ENCODE data around the gene ARMC3.

The ARMC3 gene

GRCh38 chr10:22993314-22993713, 65.5 kb downstream of the ARMC3 start:
- no peak for DNase-seq

DNA sequence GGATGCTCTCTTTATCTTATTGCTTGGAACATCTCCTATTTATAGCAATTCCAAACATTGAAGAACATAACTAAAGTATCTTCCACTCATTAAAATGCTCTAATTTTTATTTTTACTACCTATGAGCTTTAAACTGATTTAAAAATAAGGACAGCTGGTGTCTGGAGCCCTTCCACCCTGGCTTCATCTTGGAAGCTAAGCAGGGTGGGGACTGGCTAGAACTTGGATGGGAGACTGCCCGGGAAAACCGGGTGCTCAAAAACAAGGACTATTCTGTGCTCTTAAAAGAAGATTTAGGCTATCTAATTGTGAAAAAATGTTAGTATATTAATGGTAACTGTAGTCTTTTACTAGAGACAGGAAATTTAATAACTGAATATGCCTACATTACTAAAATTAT, 69.2 kb downstream of the ARMC3 start:
- no peak for DNase-seq

DNA sequence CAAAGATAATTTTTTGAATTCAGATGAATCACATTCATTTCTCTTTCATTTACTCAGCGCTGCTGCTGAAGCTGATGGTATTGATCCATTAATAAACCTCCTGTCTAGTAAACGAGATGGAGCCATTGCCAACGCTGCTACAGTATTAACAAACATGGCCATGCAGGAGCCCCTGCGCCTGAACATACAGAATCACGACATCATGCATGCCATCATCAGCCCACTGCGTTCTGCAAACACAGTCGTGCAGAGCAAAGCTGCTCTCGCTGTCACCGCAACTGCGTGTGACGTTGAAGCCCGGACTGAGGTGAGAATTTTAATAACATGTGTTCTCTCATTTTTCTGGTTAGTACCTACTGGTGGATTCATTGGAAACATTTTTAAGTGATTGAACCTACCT, 70.2 kb downstream of the ARMC3 start:
- DNase-seq: no peak

- peak in 1 of 2 experiments; percentile 10 for DNase-seq
These were observed 72.1 kb downstream of the ARMC3 start for GRCh38 chr10:22999942-23000341.

DNA sequence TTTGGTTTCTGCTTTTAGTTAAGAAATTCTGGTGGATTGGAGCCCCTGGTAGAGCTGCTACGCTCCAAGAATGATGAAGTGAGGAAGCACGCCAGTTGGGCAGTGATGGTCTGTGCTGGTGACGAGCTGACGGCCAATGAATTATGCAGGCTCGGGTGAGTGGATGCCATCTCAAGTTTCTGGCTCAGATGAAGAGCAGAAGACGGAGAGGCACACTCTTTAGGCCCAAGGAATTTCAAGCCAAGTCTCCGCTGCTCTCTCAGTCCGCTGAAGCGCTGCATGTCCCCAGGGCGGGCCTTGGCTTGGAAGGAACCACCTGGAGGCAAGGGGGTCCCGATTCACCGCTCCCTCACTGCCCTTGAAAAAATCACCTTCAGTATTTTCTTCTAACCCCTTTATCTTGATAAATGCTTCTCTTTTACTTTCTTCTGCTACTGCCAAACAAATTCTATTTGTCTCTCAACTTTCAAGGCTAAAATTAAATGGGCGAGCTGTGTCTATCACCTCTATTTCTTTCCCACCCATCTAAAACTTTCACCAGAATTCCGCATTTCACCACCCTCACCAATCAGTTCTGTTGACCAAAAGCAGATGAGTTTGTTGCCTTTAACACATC, 74.2 kb downstream of the ARMC3 start:
- no peak for DNase-seq

GRCh38 chr10:23005150-23005549, 77.3 kb downstream of the ARMC3 start:
- no peak for DNase-seq

DNA sequence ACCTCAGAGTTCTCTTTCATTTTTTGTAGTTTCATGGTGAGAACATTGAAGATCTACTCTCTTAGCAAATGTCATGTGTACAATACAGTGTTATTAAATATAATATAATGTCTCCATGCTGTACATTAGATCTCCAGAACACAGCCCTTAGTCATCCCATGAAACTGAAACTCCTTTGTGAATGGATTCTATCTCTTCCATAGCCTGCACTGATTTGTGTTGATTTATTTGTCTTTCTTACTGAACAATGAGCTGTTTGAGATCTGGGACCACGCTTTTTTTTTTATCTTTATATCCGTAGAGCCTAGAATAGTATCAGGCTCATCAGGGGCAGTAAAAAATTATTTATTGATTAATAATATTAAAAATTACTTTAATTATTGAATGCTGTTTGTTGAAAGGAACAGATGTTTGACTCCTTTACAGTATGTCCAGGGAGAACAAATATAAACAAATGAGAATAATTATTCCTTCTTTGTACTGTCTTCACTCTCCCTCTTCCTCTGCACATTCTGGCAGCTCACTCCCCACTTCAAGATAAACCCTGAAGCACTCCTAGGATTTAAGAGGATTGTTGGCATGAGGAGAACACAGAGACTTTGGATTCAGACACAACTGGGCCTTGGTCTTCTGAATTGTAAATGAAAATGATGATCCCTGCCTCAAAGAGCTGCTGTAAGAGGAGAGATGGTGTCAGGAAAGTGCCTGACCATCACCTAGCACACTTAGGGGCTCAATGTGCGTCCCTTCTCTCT, 85.9 kb downstream of the ARMC3 start:
- DNase-seq: no peak

DNA sequence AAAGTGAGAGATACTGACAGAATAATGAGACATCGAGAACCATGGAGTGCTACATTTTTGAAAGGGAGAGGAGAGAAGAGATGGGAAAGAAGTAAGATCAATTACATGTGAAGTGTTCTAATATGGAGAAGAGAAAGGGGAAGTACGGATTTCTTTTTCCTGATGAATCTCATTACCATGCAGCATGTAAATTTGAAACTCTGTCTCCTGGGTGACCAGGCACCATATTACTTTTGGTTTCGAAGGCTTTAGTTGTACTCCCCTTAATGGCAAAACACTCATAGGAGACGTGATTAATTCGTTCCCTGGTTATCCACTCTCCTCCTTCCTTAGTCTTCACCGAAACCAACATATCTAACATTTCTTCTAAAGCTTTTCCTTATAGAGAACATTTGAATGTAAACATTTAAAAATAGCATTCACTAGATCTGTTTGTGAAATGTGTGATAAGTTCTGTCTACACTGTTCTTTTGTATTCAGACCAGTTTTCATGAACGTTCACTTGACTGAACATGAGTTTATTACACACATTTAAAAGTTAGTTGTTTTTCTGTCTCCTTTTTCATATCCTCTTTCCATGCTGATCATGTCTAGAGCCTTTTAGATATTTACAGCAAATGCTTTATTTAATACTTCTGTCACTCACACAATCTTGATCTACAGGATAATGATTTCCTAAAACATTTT, 87.3 kb downstream of the ARMC3 start:
- DNase-seq: peak in 1 of 2 experiments; percentile 16

DNA sequence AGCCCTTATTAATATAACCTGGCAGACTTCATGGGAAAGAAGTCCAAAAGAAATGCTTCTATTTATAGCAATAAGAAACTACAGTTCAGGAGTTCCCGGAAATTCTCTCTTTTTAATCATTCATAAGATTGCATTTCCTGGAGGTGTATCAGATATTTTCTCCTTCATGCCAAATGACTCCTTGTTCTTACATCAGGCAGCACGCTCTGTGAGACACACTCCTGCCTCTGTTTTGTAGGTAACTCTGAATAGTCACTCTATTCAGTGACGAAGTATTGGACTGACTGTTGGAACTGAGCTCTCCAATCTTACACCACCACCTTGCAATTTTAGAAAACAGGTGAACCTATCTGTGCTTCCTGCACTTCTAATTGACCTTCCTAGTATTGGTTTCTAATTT, 88.8 kb downstream of the ARMC3 start:
- DNase-seq: no peak

DNA sequence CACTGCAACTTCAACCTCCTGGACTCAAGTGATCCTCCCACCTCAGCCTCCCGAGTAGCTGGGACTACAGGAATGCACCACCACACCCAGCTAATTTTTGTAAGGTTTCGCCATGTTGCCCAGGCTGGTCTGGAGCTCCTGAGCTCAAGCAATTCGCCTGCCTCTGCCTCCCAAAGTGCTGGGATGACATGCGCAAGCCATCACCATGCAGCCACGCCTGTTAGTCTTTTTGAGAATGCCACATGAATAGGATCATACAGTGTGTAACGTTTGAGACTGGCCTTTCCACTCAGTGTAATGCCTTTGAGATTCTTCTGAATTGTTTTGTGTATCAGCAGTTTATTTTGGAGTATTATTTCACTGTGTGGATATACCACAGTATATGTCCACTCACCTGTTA, 91.8 kb downstream of the ARMC3 start:
- no peak for DNase-seq

GRCh38 chr10:23021430-23021829, 93.6 kb downstream of the ARMC3 start:
- DNase-seq: no peak

DNA sequence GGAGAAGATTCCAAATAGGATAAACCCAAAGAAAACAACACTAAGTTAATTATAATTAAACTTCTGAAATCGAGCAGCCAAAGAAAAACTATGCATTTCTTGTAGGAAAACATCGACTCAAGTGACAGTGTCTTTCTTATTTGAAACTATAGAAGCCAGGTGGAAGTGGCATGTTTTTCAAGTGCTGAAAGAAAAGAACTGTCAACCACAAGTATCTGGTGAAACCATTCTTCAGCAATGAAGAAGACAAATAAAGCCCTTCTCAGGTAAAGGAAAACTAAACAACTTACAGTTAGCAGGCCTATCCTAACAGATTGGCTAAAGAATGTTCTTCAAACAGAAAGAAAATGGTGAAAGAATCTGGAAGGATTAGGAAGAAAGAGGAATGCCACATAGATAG, 96.1 kb downstream of the ARMC3 start:
- no peak for DNase-seq

- DNase-seq: no peak
These were observed 103.5 kb downstream of the ARMC3 start for GRCh38 chr10:23031318-23031717.

GRCh38 chr10:23034790-23035189, 106.9 kb downstream of the ARMC3 start:
- DNase-seq: no peak

GRCh38 chr10:23035569-23035968, 107.7 kb downstream of the ARMC3 start:
- peak in 1 of 2 experiments; percentile 16 for DNase-seq

- no peak for DNase-seq
These were observed 109.3 kb downstream of the ARMC3 start for GRCh38 chr10:23037152-23037551.

DNA sequence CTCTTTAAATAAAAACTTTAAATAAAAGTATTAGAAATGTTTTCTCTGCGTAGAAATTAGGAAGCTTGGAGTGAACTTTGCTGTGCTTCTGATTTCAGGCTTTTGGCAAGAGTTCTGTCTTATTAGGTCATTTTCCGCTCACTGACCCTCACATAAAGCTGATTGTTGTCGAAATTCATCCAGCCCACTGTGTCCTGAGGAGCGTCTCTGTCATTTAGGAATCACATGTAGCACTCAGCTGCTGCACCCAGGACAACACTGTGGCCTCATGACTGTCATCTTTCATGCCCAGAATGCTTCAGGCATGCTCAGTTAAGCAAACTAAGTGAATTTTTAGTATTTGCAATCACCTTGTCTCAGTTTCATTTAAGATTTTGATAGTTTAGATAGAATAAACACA, 109.7 kb downstream of the ARMC3 start:
- DNase-seq: no peak

GRCh38 chr10:23038172-23038571, 110.3 kb downstream of the ARMC3 start:
- DNase-seq: no peak

GRCh38 chr10:23040002-23040401, 112.1 kb downstream of the ARMC3 start:
- no peak for DNase-seq

DNA sequence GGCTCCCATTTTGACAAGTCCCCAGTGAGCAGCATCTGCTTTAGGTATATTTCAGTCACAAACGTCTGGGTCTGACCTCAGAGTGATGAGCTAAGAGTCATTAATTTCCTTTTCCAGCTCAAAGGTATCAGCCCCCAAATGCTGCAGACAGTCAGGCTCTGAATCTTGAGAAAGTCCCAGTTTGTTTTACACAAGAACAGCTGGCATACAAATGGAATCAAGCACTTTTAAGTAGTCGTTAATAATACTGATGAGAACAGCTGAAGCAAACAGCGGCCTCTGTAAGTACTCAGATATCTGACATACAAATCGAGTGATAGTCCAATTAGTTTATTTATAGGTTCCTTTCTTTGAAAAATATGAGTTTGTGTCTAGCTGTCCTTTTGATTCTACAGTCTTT, 118.2 kb downstream of the ARMC3 start:
- DNase-seq: no peak

DNA sequence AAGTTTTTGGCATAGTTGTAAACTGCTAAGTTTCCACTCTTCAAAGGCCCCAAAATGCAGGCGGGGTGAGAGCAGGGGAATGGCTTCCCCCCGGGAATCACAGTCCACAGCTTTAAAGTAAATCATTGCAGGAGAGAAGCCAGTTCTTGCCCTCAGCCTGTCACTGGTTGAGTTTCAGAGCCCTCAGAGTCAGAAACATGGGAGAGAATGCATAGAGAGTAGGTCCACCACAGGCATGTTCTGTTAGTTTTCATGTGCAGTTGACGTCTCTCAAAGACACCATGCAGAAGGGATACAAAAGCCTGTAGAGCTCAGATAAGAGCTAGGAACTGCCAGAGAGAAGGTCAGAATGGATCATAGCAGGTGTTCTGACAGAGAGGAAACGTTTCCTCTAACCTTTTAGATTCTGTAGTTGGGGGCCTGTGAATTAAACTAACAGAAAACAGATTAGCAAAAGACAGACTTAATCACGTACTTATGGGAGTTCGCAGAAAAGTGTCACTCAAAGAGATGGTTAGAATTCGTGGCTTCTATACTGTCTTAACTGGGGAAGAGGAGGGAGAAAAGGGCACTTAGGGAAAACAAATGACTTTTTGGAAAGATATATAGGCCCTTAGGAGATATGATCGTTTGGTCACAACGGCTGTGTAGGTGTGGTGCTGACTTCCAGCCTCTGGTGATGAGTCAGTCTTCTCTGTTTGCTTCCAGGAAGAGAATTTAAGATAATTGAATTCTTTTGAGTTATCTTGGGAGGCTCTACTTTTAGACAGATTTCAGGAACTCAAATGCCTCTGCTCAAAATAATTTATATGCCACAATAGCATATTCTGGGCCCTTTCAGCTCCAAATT, 119.6 kb downstream of the ARMC3 start:
- DNase-seq: no peak

DNA sequence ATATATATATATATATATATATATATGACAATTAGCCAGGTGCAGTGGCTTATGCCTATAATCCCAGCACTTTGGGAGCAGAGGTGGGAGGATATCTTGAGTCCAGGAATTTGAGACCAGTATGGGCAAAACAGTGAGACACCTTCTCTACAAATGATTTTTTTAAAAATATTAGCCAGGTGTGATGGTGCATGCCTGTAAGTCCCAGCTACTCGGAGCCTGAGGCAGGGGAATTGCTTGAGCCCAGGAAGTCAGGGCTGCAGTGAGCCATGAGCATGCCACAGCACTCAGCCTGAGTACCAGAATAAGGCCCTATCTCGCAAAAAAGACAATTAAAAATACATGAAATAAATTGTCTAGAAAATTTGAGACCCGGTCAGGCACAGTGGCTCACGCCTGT, 120.3 kb downstream of the ARMC3 start:
- DNase-seq: no peak

DNA sequence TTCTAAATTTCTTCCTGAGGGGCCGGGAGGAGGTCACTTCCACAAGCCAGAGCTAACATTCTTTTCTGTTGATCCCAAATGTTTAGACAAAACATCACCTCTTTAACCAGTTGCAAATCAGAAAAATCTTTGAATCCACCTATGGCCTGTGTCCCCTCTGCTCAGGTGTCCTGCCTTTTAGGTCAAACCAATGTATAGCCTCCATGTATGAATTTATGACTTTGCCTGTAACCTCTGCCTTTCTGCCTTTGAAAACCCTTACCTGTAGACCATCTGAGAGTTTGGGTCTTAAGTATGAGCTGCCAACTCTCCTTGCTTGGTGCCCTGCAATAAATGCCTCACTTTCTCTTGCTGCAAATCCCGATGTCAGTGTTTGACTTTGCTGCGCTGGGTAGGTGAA, 123.4 kb downstream of the ARMC3 start:
- DNase-seq: no peak

Data from NCI-H526 (cell line).